GM21423 (cell line): Measurements from ENCODE around the gene CATSPERZ.

Experiments used
- ATAC-seq: cut with Tn5 transposase; IDR thresholded peaks from one replicate; pipeline ENCODE4 v1.9.1; 2021; ENCODE audit warnings: mild to moderate bottlenecking, moderate library complexity; ENCODE audit not compliant: unreplicated experiment

CATSPERZ gene

DNA sequence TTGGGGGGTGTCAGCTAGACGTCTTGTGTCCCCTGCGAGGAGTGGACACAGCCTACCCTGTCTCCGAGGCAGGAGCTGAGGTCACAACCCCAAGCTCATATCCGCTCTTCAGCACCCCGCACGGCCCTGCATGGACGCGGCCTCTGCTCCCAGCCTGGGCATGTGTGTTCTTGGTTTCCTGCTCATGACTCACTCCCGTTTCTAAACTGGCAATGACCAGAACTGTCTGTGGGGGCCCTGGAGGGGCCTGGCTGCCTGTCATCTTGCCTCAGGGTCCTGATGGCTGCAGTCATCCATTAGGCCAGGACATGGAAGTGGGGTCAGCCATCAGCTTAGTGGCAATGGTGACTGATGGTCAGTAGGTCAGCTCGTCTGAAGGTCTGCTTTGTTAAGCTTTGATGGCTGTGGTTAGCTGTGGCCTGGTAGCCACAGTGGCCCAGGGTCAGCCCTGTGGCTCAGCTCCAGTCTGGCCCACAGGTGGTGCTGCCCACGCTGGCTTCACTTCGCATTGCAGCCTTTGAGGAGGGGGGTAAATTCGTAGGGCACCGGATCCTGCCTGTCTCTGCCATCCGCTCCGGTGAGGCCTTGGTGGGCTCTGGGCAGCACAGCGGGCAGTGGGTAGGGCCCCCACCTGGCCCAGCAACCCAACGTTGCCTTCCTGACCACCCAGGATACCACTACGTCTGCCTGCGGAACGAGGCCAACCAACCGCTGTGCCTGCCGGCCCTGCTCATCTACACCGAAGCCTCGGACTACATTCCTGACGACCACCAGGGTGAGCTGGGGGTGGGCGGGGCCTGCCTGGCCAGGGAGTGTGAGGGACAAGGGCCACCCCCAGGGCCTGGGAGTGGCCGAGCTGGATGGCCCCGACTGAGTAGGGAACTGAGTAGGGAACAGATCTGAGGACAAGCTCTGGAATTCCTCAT is 36.9 kb upstream of the CATSPERZ start:
- ATAC-seq, result no peak

GRCh38 chr11:64263947-64264317 is 36.2 kb upstream of the CATSPERZ start:
- no peak for ATAC-seq

- ATAC-seq, result no peak
Measured at GRCh38 chr11:64264371-64264852, 35.7 kb upstream of the CATSPERZ start.

GRCh38 chr11:64265176-64266160 is 34.7 kb upstream of the CATSPERZ start:
- ATAC-seq, result no peak

DNA sequence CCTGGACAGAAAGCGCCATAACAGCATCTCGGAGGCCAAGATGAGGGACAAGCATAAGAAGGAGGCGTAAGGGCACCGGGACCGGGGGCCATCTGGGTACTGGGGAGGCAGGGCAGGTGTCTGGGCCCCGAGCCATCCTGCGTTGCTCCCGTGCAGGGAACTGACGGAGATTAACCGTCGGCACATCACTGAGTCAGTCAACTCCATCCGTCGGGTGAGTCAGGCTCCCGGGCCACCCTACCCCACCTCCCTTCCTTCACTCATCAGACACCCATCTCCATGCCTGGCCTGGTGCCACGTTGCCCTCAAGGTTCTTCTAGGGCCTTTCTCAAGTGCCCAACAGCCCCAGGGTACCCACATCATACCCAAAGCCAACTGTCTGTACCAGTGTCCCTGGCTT is 33.8 kb upstream of the CATSPERZ start:
- no peak for ATAC-seq

- no peak for ATAC-seq
Measured at GRCh38 chr11:64267207-64267945, 32.8 kb upstream of the CATSPERZ start.

DNA sequence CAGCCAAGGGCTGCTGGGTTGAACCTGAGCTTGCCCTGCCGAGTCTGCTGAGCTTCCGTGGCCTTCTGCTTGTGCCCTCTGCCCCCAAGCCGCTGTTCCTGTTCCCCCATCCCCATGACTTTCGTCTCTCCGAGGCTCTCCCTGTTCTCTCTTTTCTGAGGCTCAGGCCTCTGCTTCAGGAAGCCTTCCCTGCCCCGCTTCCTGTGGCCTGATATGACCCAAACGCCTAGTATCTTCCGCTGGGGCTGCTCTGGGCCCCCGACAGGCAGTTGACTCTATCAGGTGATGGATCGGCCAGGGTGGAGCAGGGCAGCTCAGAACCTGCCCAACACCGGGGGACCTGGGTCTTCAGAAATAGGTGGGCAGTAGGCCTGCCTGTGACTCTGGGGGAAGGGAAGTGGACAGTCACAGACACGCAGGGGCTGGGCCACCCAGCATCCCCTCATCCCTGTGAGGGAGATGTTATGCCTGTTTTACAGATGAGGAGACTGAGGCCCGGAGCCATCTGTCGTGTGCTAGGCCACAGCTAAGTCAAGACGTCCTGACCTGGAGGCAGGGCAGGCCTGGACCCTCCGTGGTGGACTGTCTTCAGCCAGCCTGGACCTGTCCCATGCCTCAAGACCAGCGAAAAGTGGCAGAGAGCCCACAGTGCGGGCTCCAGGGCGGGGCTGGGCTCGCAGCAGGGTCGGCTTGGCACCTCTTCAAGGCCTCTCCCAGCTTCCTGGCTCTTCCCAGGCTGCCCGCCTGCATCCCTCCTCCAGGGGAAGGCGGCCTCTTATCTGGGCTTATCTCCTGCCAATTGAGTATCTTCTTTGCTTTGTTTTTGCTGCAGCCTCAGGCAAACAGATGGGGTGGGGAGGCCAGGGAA is 31.9 kb upstream of the CATSPERZ start:
- ATAC-seq, result no peak

- peak; percentile 10 for ATAC-seq
Measured at GRCh38 chr11:64268893-64269539, 31.1 kb upstream of the CATSPERZ start.

- peak; percentile 64 for ATAC-seq
Measured at GRCh38 chr11:64269540-64270220, 30.5 kb upstream of the CATSPERZ start.

DNA sequence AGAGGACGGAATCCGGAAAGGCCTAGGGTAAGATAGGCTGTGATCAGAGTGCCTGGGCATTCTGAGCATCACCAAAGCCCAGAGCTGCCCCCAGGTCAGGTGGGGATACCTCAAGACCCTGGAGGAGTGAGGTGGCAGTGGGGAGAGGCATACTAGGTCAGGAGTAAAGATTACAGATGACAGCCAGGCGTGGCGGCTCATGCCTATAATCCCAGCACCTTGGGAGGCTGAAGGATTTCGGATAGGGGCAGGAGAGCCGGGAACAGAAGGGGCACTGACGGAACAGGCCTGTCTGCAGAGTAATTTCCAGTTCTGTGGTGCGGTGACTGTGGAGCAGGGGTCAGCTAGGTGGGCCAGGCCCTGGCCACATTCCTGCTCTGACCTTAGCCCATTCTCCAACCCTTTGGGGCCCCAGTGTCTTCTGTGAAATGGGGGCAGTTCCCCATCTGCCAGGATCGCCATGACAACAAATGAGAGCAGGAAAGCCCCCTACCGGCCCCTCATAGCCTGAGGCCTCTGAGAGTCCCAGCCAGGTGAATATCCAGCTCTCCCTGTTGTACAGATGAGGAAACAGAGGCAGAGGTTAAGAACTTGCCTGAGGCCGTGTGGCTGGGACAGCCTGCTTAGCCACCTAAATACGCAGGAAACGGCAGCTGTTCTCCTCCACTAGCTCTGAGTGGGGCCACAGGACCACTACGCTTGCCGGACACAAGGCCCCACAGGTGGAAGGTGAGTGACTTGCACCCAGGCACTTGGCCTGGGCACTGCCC is 24.9 kb upstream of the CATSPERZ start:
- ATAC-seq, result no peak

GRCh38 chr11:64275841-64276240 is 24.3 kb upstream of the CATSPERZ start:
- ATAC-seq, result no peak

- ATAC-seq, result no peak
Measured at GRCh38 chr11:64276653-64277431, 23.3 kb upstream of the CATSPERZ start.

- no peak for ATAC-seq
Measured at GRCh38 chr11:64278576-64279190, 21.5 kb upstream of the CATSPERZ start.

DNA sequence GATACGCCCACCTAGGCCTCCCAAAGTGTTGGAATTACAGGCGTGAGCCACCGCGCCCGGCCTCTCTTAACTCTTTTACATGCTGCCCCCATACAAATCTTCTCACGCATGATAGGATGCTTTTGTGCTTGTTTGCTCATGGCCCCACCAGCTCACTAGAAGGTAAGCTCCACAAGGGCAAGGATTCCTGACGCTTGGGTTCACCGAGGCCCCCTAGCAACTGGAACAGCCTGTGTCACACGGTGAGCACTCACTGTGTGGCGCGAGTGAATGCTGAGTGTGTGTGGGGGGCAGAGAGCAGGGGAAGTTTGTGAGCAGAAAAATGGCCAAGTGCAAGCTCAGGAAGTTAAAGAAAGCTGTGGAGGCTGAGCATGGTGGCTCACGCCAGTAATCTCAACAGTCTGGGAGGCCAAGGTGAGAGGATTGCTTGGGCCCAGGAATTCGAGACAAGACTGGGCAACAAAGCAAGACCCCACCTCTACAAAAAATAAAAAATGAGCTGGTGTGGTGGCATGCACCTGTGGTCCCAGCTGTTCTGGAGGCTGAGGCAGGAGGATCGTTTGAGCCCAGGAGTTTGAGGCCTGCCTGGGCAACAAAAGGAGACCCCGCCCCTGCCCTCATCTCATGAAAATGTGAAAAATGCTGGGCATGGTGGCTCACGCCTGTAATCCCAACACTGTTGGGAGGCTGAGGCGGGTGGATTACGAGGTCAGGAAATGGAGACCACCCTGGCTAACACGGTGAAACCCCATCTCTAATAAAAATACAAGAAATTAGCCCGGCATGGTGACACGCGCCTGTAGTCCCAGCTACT is 18.0 kb upstream of the CATSPERZ start:
- no peak for ATAC-seq

DNA sequence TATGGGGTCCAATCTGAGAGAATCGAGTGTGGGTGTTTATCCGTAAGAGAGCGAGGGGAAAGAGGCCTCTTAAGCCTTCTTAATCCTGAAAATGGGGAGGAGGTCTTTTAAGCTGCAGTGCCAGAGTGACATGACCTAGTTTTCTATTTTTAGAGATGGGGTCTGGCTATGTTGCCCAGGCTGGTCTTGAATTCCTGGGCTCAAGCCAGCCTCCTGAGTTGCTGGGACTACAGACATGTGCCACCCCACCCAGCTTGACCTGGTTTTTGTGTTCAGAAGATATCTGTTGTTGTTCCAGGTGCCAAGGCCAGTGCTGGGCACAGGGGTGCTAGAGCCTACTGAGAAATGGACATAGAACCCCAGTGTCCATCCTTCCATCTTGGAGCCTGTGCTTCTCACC is 17.1 kb upstream of the CATSPERZ start:
- ATAC-seq, result no peak
